ENCODE data around the gene ADH7.
"Not testable (repeated sequence)": the region's sequence is repeated elsewhere in the genome, so short reads cannot be mapped to it uniquely, and the experiment has no call there.

ADH7 gene

GRCh38 chr4:99377341-99377740 lies 57.8 kb downstream of the ADH7 start:
- not testable (repeated sequence) for FAIRE-seq

GRCh38 chr4:99372464-99372863 lies 62.7 kb downstream of the ADH7 start:
- not testable (repeated sequence) for FAIRE-seq

- not testable (repeated sequence) for FAIRE-seq
These were observed 67.3 kb downstream of the ADH7 start for GRCh38 chr4:99367817-99368216.

GRCh38 chr4:99366491-99366890 lies 68.7 kb downstream of the ADH7 start:
- FAIRE-seq = peak; percentile 30

- FAIRE-seq = no peak
These were observed 72.4 kb downstream of the ADH7 start for GRCh38 chr4:99362768-99363167.
